Subcutaneous abdominal adipose tissue (tissue), 5 donors: Measurements from ENCODE around the gene LGALS7.

ENCODE experiments used
- H3K27ac ChIP-seq: one replicate; pipeline ENCODE4 v1.7.0; 2013; ENCODE audit warnings: low read depth, mild to moderate bottlenecking, inconsistent platforms, low read length, moderate library complexity
- H3K27me3 ChIP-seq, 5 donors: one replicate each; pipeline ENCODE4 v1.7.0; 2013; ENCODE audit warnings: low read length in 5 of 5, inconsistent platforms in 1 of 5; ENCODE audit not compliant: control insufficient read depth in 5 of 5, insufficient read depth in 4 of 5
- H3K36me3 ChIP-seq, 5 donors: one replicate each; pipeline ENCODE4 v1.7.0; 2013; ENCODE audit warnings: low read length in 5 of 5; ENCODE audit not compliant: control insufficient read depth in 5 of 5, insufficient read depth in 5 of 5
- H3K4me1 ChIP-seq, 5 donors: one replicate each; pipeline ENCODE4 v1.7.0; 2013; ENCODE audit warnings: low read length in 5 of 5, mild to moderate bottlenecking in 3 of 5, moderate library complexity in 1 of 5; ENCODE audit not compliant: control insufficient read depth in 5 of 5, insufficient read depth in 5 of 5
- H3K4me3 ChIP-seq, 5 donors: one replicate each; pipeline ENCODE4 v1.7.0; 2013; ENCODE audit warnings: low read length in 5 of 5, low read depth in 1 of 5
- H3K9ac ChIP-seq, 5 donors: one replicate each; pipeline ENCODE4 v1.7.0; 2013; ENCODE audit warnings: low read length in 5 of 5, mild to moderate bottlenecking in 4 of 5, moderate library complexity in 3 of 5
- H3K9me3 ChIP-seq, 5 donors: one replicate each; pipeline ENCODE4 v1.7.0; 2013; ENCODE audit warnings: low read length in 5 of 5; ENCODE audit not compliant: control insufficient read depth in 5 of 5
- donor health status: healthy.
- donor health status: healthy.
- donor health status: healthy.
- donor health status: healthy.
- donor health status: healthy.

LGALS7 gene

DNA sequence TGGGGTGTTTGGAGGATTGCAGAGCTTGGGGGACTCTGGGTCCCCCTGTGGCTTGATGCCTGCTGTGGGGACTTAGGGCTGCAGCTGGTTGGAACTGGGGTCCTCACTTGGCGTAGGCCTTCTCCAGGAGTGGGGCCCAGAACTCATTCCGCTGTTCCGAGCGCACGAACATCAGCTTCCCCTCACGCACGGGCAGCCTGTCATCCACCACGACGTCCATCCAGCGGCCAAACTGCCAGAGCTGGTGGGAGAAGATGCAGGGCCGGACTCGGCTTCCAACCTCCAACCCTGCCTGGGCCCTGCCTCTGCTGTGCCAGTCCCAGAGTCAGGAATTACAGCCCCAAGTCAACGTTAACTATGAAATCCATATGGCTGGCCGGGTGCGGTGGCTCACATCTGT lies 31.6 kb downstream of the LGALS7 start:
- H3K4me3 ChIP-seq, result no peak overlapping the region
- no peaks in the 10 kb centered on the region for H3K9me3 ChIP-seq
- H3K4me1 ChIP-seq, result peaks cover 0 to under 1% (median 0%) of the 10 kb centered on the region in 5 donors
- H3K27me3 ChIP-seq, result no peaks in the 10 kb centered on the region
- no peaks in the 10 kb centered on the region for H3K36me3 ChIP-seq
- no peak overlapping the region for H3K27ac ChIP-seq
- H3K9ac ChIP-seq, result no peak overlapping the region

- Histone ChIP-seq H3K36me3 (no peaks in the 10 kb centered on the region), H3K27ac (no peak overlapping the region), H3K9ac (no peak overlapping the region), H3K9me3 (no peaks in the 10 kb centered on the region), H3K4me1 (peaks cover 0 to 7% (median 0%) of the 10 kb centered on the region in 5 donors), H3K27me3 (no peaks in the 10 kb centered on the region), H3K4me3 (no peak overlapping the region)
These were observed 32.4 kb downstream of the LGALS7 start for GRCh38 chr19:38740932-38741331.

- Histone ChIP-seq H3K4me1 (peaks cover 0 to 9% (median 0%) of the 10 kb centered on the region in 5 donors), H3K27ac (no peak overlapping the region), H3K4me3 (no peak overlapping the region), H3K9ac (no peak overlapping the region), H3K9me3 (no peaks in the 10 kb centered on the region), H3K36me3 (no peaks in the 10 kb centered on the region), H3K27me3 (no peaks in the 10 kb centered on the region)
These were observed 33.1 kb downstream of the LGALS7 start for GRCh38 chr19:38740257-38740592.

- H3K9ac ChIP-seq, result no peak overlapping the region
- H3K36me3 ChIP-seq, result no peaks in the 10 kb centered on the region
- H3K4me1 ChIP-seq, result peaks cover 0 to 15% (median 0%) of the 10 kb centered on the region in 5 donors
- no peak overlapping the region for H3K27ac ChIP-seq
- H3K9me3 ChIP-seq, result no peaks in the 10 kb centered on the region
- no peaks in the 10 kb centered on the region for H3K27me3 ChIP-seq
- no peak overlapping the region for H3K4me3 ChIP-seq
These were observed 33.7 kb downstream of the LGALS7 start for GRCh38 chr19:38739440-38740256.

GRCh38 chr19:38737921-38738737 lies 35.2 kb downstream of the LGALS7 start:
- no peak overlapping the region for H3K4me3 ChIP-seq
- H3K27me3 ChIP-seq, result no peaks in the 10 kb centered on the region
- H3K9me3 ChIP-seq, result no peaks in the 10 kb centered on the region
- H3K36me3 ChIP-seq, result no peaks in the 10 kb centered on the region
- no peak overlapping the region for H3K9ac ChIP-seq
- H3K4me1 ChIP-seq, result peaks cover 0 to 22% (median 0%) of the 10 kb centered on the region in 5 donors
- H3K27ac ChIP-seq, result no peak overlapping the region

DNA sequence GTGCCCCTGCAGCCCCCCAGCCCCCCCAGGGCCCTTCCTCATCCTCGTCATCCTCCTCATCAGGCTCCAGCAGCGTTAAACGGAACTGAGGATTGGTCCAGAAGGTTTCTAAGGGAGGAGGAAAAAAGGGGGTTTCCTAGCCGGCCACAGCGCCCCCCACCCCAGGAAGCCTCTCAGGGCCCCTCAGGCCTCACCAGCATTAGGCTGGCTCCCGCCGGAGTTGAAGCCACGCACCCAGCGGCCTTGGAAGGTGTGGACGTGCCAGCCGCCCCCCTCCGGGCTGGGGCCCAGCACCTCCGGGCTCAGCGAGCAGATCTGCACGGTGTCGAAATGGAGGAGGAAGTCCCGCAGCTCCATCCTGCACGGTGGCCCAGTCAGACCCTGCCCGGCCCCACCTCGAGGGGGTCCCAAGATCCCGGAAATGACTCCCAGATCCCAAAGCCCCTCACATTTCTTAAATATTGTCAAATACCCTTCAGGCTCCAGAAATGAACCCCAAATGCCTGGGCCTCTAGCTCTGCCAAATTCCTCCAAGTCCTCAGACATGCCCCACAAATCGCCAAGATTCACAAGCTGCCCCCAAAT lies 35.9 kb downstream of the LGALS7 start:
- no peaks in the 10 kb centered on the region for H3K36me3 ChIP-seq
- peak overlapping the region in 1 of 5 donors; percentile 30 for H3K9ac ChIP-seq
- H3K4me3 ChIP-seq, result no peak overlapping the region
- H3K27ac ChIP-seq, result no peak overlapping the region
- H3K27me3 ChIP-seq, result no peaks in the 10 kb centered on the region
- H3K9me3 ChIP-seq, result no peaks in the 10 kb centered on the region
- peaks cover 0 to 26% (median 0%) of the 10 kb centered on the region in 5 donors for H3K4me1 ChIP-seq

- Histone ChIP-seq H3K4me3 (peak overlapping the region in 2 of 5 donors; percentile 51 to 64), H3K36me3 (peaks cover 0 to 5% (median 4%) of the 10 kb centered on the region in 5 donors), H3K4me1 (peaks cover 0 to 31% (median 0%) of the 10 kb centered on the region in 5 donors), H3K27me3 (no peaks in the 10 kb centered on the region), H3K9ac (no peak overlapping the region), H3K9me3 (no peaks in the 10 kb centered on the region), H3K27ac (no peak overlapping the region)
These were observed 36.7 kb downstream of the LGALS7 start for GRCh38 chr19:38736413-38737280.

GRCh38 chr19:38736036-38736412 lies 37.3 kb downstream of the LGALS7 start:
- Histone ChIP-seq H3K9ac (no peak overlapping the region), H3K4me3 (peak overlapping the region in 3 of 5 donors; percentile 51 to 64 (median 57)), H3K4me1 (peaks cover 0 to 37% (median 0%) of the 10 kb centered on the region in 5 donors), H3K27me3 (no peaks in the 10 kb centered on the region), H3K9me3 (no peaks in the 10 kb centered on the region), H3K27ac (no peak overlapping the region), H3K36me3 (peaks cover 0 to 11% (median 10%) of the 10 kb centered on the region in 5 donors)

DNA sequence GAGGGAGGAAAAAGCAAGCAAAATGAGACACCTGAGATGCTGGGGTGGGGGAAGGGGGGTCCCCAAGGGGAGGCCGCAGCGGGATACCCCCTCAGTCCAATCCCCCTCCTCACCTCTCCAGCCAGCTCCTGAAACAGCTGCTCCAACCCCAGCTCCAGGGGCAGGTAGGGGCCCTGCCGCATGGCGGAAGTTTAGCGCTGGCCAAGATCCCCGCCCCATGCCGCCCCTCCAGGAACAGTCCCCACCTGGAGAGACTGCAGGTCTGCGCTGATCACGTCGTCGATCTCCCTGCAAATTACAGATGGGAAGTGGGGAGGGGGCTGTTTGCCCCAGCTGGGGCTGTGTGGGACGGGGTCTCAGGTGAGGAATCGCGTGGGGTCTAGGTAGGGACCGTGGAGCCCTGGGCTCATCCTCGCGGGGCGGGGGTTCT lies 38.0 kb downstream of the LGALS7 start:
- H3K9me3 ChIP-seq, result no peaks in the 10 kb centered on the region
- H3K9ac ChIP-seq, result no peak overlapping the region
- no peak overlapping the region for H3K27ac ChIP-seq
- peaks cover 0 to 41% (median 0%) of the 10 kb centered on the region in 5 donors for H3K4me1 ChIP-seq
- no peak overlapping the region for H3K4me3 ChIP-seq
- peaks cover 0 to 18% (median 17%) of the 10 kb centered on the region in 5 donors for H3K36me3 ChIP-seq
- no peaks in the 10 kb centered on the region for H3K27me3 ChIP-seq
